GM21360 (cell line): ENCODE measurements around the gene RAB32.
"Not testable (repeated sequence)": the region's sequence is repeated elsewhere in the genome, so short reads cannot be mapped to it uniquely, and the experiment has no call there.

Experiments
- ATAC-seq: cut with Tn5 transposase; IDR thresholded peaks from one replicate; pipeline ENCODE4 v1.9.1; 2021; ENCODE audit warnings: mild to moderate bottlenecking, moderate library complexity; ENCODE audit not compliant: unreplicated experiment

The RAB32 gene

DNA sequence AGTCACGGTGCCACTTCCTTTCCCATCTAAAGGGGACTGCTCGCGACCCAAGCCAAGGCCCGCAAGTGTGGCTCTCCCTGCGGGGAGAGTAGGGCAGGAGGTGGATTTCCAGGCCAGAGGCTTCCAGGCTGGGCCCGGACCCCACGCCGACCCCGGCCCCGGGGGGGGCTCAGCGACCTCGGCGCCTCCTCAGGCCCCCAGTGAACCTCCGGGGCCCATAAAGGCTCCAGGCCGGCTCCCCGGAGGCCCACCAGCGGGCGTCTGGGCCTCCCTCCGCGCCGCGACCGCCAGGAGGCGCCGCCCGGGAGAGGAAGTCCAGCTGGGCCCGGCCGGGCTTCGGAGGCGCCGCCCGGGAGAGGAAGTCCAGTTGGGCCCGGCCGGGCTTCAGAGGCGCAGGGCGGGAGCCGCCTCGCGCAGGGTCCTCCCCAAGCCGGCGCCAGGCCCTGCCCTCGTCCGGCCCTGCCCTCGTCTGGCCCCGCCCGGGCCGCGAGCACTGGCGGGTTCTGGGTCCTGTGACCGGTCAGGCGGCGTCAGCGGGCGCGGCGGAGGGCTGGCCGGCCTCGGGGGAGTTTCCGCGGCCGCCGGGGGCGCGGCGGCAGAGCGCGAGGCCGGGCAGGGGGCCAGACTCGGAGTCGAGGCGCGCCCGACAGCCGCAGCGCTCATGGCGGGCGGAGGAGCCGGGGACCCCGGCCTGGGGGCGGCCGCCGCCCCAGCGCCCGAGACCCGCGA is at the start of gene RAB32:
Gene RAB32, plus strand, starts transcription at position 623 of the 729 bp plus-strand sequence. Its CDS starts 39 bp downstream, at position 662.
- ATAC-seq: peak; percentile 65

DNA sequence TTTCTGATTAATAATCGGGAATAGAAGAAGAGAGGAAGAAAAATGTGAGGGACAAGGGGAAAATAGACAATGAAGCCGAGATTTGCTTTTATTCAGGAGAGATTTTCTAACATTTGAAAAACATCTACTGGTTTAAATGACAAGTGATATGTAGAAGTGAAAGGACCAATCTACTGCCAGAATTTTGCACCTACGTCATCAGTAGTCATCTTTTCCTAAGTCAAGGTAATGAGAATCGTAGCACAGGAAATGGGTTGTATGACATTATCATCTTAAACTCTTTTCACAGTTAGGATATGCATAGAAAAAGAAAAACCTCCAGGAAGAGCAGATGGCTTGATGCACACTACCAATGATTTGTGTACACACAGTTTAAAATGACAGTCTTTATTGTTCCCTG is 45.3 kb upstream of the RAB32 start:
- no peak for ATAC-seq

DNA sequence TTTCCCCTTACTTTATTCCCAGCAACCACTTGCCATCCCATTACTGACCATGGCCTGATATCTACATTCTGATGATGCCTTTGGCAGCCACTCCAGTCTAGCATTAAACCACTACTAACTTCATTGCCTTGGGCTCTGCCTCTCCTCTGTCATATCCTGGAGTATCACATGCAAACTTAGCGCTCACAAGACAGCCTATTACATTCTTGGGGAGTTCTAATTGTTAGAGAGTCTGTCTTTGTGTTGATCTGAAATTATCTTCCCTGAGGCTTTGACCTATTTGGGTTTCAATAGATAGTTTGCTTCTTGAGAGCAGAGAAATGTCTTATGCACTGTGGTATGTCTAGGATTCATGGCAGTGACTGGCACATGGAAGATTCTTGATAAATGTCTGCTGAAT is 40.5 kb upstream of the RAB32 start:
- ATAC-seq: no peak

- no peak for ATAC-seq
Observed at GRCh38 chr6:146515212-146515611, 28.4 kb upstream of the RAB32 start.

DNA sequence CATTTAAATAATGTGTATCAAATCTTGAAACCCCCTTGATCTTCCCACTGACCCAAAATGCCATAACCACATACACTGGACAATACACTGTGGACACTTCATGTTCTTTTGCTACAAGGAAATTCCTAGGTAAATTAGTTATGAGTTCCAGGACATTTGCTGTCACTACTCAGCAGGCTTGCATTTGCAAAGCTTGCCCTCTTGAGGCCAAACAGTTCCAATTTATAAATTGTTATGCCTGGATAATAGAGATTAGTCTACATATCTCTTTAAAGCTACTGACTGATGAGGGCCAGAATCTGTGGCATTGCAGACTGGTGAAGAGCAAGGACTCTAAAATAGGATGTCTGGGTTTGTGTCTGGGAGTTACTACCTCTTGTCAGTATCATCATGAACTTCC is 17.4 kb upstream of the RAB32 start:
- ATAC-seq: no peak

DNA sequence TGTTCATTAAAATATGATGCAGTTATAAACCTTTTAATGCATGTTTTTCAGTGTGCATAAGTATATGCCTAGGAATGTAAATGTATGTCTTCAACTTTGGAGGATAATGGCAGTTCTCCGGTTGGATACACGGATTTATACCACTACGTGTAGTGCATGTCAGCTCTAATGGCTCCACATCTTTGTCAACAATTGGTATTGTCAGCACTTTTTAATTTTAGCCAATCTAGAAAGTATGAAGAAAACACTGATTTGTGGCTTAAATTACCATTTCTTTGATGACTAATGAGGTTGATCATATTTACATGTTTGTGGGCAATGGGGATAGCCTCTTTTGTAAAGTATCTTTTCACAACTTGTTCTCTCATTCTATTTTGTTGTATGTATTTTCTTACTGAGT is 10.9 kb upstream of the RAB32 start:
- no peak for ATAC-seq

DNA sequence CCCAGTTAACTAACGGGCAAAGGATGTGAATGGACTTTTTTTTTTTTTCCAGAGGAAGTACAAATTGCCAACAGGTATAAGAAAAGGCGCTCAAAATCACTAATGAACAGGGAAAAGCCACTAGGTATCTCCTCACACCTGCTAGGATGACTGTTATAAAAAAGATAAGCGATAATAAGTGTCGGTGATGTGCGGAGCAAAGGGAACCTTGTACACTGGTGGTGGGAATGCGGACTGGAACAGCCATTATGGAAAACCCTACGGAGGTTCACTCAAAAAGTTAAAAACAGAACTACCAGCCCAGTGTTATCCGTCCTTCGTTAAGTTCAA is 787 bp upstream of the RAB32 start:
- no peak for ATAC-seq

- ATAC-seq: peak; percentile 31
Observed at GRCh38 chr6:146543940-146544615, 445 bp downstream of the RAB32 start.

DNA sequence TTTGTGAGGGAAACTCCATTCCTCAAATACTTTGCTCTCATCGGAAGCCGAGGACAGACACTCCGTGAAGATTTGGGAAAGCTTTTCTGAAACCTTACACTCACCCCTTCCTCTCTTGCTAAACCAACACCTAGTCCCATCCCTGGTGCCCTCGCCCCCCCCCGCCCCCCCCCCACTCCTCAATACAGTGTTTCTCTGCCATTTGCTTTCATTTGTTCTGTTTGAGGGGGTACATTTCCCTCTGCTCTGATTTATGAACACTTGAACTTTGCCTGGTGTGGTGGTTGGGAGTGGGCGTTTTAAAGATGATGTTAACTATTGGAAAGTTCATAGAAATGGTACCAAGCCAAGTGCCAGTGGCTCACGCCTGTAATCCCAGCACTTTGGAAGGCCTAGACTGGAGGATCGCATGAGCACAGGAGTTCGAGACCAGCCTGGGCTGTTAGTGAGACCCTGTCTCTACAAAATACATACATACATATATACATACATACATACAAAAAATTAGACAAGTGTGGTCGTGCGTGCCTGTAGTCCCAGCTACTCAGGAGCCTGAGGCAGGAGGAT is 1.1 kb downstream of the RAB32 start:
- ATAC-seq: no peak

GRCh38 chr6:146545581-146545980 is 1.9 kb downstream of the RAB32 start:
- no peak for ATAC-seq

DNA sequence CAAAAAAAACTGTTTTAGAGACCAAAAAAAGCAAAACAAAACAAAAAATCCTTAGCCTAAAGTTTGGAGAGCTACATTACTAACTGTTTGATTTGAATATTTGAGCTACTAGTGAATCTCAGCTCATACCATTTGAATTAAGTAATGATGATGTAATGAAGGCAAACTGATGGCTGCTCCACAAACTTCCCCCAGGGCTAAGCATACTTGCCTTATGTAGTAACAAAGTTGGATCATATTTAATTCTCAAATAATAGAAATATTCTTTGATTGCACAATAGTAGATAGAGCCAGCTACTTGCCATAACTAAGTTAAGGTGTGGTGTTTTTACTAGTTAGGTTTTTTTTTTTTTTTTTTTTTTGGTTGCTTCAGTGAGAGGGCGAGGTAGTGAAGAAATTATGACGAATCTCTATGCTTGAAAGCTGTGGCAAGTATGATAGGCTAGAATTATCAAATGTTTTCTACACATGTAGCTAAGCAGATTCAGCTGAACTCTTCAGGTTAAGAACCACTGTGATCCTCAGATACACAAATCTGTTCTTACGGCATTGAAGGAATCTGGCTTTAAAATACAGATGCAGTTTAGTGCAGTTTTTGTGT is 2.9 kb downstream of the RAB32 start:
- ATAC-seq: no peak

DNA sequence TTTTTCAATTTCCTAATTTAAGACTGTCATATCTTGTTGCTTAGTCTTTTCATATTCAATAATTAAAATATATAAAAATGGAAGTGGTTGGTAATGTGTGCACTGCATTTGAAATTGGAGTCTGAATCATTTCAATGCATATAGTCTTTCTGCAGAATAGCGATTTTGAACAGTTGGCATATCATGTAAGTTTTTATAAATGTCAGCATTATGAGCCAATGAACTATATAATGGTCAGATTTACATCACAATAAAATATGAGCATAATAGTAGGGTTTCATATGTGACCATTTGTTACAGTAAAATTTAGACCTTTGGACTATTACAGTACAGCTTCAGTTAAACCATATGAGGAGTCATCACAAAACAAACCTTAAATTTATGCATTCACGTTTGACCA is 4.3 kb downstream of the RAB32 start:
- no peak for ATAC-seq

GRCh38 chr6:146548898-146549374 is 5.3 kb downstream of the RAB32 start:
- ATAC-seq: no peak

GRCh38 chr6:146550911-146551310 is 7.3 kb downstream of the RAB32 start:
- no peak for ATAC-seq

DNA sequence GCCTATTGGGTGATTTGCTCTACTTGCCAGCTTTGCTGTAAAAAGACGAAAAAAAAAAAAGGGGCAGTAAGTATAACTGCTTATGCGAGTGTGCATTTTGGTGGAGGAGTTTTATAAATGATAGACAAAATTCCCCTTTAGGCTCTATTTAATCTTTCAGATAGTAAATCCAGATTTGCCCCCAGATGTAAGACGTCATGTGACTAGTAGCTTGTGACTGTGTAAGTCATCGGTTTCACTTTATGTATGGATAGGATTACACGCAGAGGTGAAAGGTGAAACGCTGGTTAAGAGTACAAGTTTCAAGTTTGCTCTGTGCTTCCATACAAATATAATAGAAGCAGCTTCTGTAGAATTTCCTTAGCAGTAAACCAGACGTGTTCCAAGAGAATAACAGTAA is 7.9 kb downstream of the RAB32 start:
- ATAC-seq: no peak

- no peak for ATAC-seq
Observed at GRCh38 chr6:146553377-146554135, 9.9 kb downstream of the RAB32 start.

- ATAC-seq: no peak
Observed at GRCh38 chr6:146560607-146561006, 17.0 kb downstream of the RAB32 start.

- not testable (repeated sequence) for ATAC-seq
Observed at GRCh38 chr6:146566661-146567060, 23.0 kb downstream of the RAB32 start.

GRCh38 chr6:146568619-146569018 is 25.0 kb downstream of the RAB32 start:
- ATAC-seq: not testable (repeated sequence)

DNA sequence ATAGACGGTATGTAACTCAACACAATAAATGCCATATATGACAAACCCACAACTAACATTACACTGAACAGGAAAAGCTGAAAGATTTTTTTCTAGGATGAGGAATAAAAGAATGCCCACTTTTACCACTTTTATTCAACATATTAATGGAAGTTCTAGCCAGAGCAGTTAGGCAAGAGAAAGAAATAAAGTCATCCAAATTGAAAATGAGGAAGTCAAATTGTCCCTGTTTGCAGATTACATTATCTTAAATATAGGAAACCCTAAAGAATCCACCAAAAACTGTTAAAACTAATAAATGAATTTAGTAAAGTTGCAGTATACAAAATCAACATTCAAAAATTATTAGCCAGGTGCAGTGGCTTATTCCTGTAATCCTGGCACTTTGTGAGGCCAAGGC is 30.6 kb downstream of the RAB32 start:
- no peak for ATAC-seq

DNA sequence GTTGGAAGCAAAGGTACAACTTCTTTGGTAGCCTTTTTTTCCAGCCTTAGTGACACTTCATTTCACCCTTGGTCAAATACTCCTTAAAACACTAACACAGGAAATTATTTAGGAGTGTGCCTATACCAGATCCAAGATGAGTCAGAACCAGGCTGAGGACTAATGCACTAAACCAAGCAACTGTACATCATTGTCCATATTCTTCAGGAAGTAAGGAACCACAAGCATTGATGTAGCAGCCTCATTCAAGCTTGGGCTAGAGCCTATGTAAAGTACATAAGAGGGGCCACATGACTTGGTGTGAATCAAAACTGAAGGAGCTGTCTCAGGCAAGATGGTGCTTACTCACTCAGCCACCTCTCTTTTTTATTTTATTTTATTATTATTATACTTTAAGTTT is 34.4 kb downstream of the RAB32 start:
- ATAC-seq: no peak
